Activated CD8-positive, alpha-beta T cell treated with anti-CD3 and anti-CD28 coated beads, Interleukin-2, amount 10 ng/mL, durations not matched to agents 7 days and 5 days (primary cell): ENCODE measurements around the gene SH3GL1. TPM values are rescaled to one million over a fixed set of nuclear protein-coding genes. Genes with fewer than 3 reads are reported as not detected.

Experiments used
- ATAC-seq: fragments of 150-1000 bp; cut with Tn5 transposase; one replicate; pipeline ENCODE4 v1.10.0; 2021; ENCODE audit warnings: moderate library complexity
- CTCF ChIA-PET: fragments of 350-600 bp; sonication (Branson Sonifier 250); formaldehyde crosslinking; loops from one replicate; lab custom pipeline; 2021; ENCODE audit warnings: antibody characterized with exemption; lab: Charles Lee
- POLR2A ChIA-PET: fragments of 350-600 bp; sonication (Branson Sonifier 250); formaldehyde crosslinking; loops from one replicate; lab custom pipeline; 2021; ENCODE audit warnings: antibody characterized with exemption; lab: Charles Lee
- DNase-seq: peaks from one replicate; pipeline ENCODE4 v3.0.0-alpha.2; 2020
- H3K27ac Mint-ChIP-seq: one replicate; pipeline ENCODE4 v1.8.0; 2021; ENCODE audit warnings: mild to moderate bottlenecking, mixed read lengths
- H3K27me3 Mint-ChIP-seq: one replicate; pipeline ENCODE4 v1.8.0; 2021; ENCODE audit warnings: low read depth, mixed read lengths
- H3K36me3 Mint-ChIP-seq: one replicate; pipeline ENCODE4 v1.8.0; 2021; ENCODE audit warnings: low read depth, mixed read lengths
- H3K4me1 Mint-ChIP-seq: one replicate; pipeline ENCODE4 v1.8.0; 2021; ENCODE audit warnings: low read depth, mixed read lengths
- H3K4me3 Mint-ChIP-seq: one replicate; pipeline ENCODE4 v1.8.0; 2021; ENCODE audit warnings: mild to moderate bottlenecking, mixed read lengths
- H3K9me3 Mint-ChIP-seq: one replicate; pipeline ENCODE4 v1.8.0; 2022; ENCODE audit warnings: mixed read lengths; ENCODE audit not compliant: insufficient read depth
- total RNA-seq, 2 experiments: library from RNA; stranded (reverse); gene quantifications; one replicate each; pipeline ENCODE4 v1.2.3, GENCODE V29; 2021

The SH3GL1 gene
- total RNA-seq, 2 experiments from 2014 or later: 65.1 to 67.9 TPM

- peaks cover 38% of the 10 kb centered on the region for H3K4me1 Mint-ChIP-seq
- ChIA-PET POLR2A (interaction anchor here (0.6 to 1.3 kb wide), 3 partner anchors 34 to 119 kb away, joined by 3 read pairs; partner anchors contain the start of genes SH3GL1 and YJU2), CTCF (interaction anchor here (7.3 kb wide), 1 partner anchor 35 kb away, joined by 54 read pairs; the partner anchor contains the start of genes CHAF1A and SH3GL1)
- H3K27me3 Mint-ChIP-seq: no peaks in the 10 kb centered on the region
- ATAC-seq: no peak
- no peak overlapping the region for H3K4me3 Mint-ChIP-seq
- DNase-seq: no peak
- peaks cover 45% of the 10 kb centered on the region for H3K36me3 Mint-ChIP-seq
- H3K9me3 Mint-ChIP-seq: no peaks in the 10 kb centered on the region
- peak overlapping the region; percentile 70 for H3K27ac Mint-ChIP-seq
These were observed 34.3 kb downstream of the SH3GL1 start for GRCh38 chr19:4365791-4366665.

GRCh38 chr19:4365341-4365740 is 35.0 kb downstream of the SH3GL1 start:
- no peaks in the 10 kb centered on the region for H3K9me3 Mint-ChIP-seq
- no peak overlapping the region for H3K4me3 Mint-ChIP-seq
- H3K27me3 Mint-ChIP-seq: no peaks in the 10 kb centered on the region
- peaks cover 48% of the 10 kb centered on the region for H3K36me3 Mint-ChIP-seq
- ChIA-PET CTCF (interaction anchor here (1.1 to 7.3 kb wide), 2 partner anchors 13 to 36 kb away, joined by 4 to 54 read pairs; partner anchors contain the start of genes CHAF1A and SH3GL1), POLR2A (interaction anchor here (0.6 to 1.3 kb wide), 5 partner anchors 35 to 1303 kb away, joined by 3 to 4 read pairs (median 3); partner anchors contain the start of genes SH3GL1 and YJU2)
- H3K27ac Mint-ChIP-seq: no peak overlapping the region
- no peak for DNase-seq
- H3K4me1 Mint-ChIP-seq: peaks cover 32% of the 10 kb centered on the region
- no peak for ATAC-seq

- no peak for ATAC-seq
- no peaks in the 10 kb centered on the region for H3K9me3 Mint-ChIP-seq
- H3K4me3 Mint-ChIP-seq: no peak overlapping the region
- no peaks in the 10 kb centered on the region for H3K27me3 Mint-ChIP-seq
- no peak overlapping the region for H3K27ac Mint-ChIP-seq
- peaks cover 17% of the 10 kb centered on the region for H3K4me1 Mint-ChIP-seq
- POLR2A ChIA-PET: no interaction called here
- DNase-seq: no peak
- CTCF ChIA-PET: interaction anchor here (2.4 kb wide), 1 partner anchor 11 kb away, joined by 11 read pairs; no protein-coding TSS in a partner anchor
- peaks cover 55% of the 10 kb centered on the region for H3K36me3 Mint-ChIP-seq
These were observed 36.6 kb downstream of the SH3GL1 start for GRCh38 chr19:4363571-4364304.

- no peaks in the 10 kb centered on the region for H3K9me3 Mint-ChIP-seq
- CTCF ChIA-PET: interaction anchor here (2.4 kb wide), 1 partner anchor 10 kb away, joined by 11 read pairs; no protein-coding TSS in a partner anchor
- H3K4me3 Mint-ChIP-seq: no peak overlapping the region
- no peaks in the 10 kb centered on the region for H3K27me3 Mint-ChIP-seq
- no peak for ATAC-seq
- no peak for DNase-seq
- H3K27ac Mint-ChIP-seq: peak overlapping the region; percentile 30
- peaks cover 51% of the 10 kb centered on the region for H3K36me3 Mint-ChIP-seq
- H3K4me1 Mint-ChIP-seq: peaks cover 9% of the 10 kb centered on the region
- POLR2A ChIA-PET: no interaction called here
These were observed 37.4 kb downstream of the SH3GL1 start for GRCh38 chr19:4362831-4363545.

- Mint-ChIP-seq H3K36me3 (peaks cover 47% of the 10 kb centered on the region), H3K27me3 (no peaks in the 10 kb centered on the region)
- CTCF ChIA-PET: interaction anchor here (2.4 kb wide), 1 partner anchor 9 kb away, joined by 11 read pairs; no protein-coding TSS in a partner anchor
These were observed 38.1 kb downstream of the SH3GL1 start for GRCh38 chr19:4362101-4362828.

GRCh38 chr19:4361152-4362046 is 38.9 kb downstream of the SH3GL1 start:
- POLR2A ChIA-PET: no interaction called here
- CTCF ChIA-PET: interaction anchor here (2.4 kb wide), 1 partner anchor 8 kb away, joined by 11 read pairs; no protein-coding TSS in a partner anchor
- no peaks in the 10 kb centered on the region for H3K9me3 Mint-ChIP-seq
- no peak overlapping the region for H3K4me3 Mint-ChIP-seq
- H3K27ac Mint-ChIP-seq: no peak overlapping the region
- ATAC-seq (no peak), DNase-seq (no peak)
- no peaks in the 10 kb centered on the region for H3K27me3 Mint-ChIP-seq
- peaks cover 40% of the 10 kb centered on the region for H3K36me3 Mint-ChIP-seq
- no peaks in the 10 kb centered on the region for H3K4me1 Mint-ChIP-seq

More at GRCh38 chr19:4362101-4362828, 38.1 kb downstream of the SH3GL1 start:
- DNase-seq (no peak), ATAC-seq (no peak)
- H3K4me1 Mint-ChIP-seq: peaks cover 2% of the 10 kb centered on the region
- POLR2A ChIA-PET: no interaction called here
- peak overlapping the region; percentile 36 for H3K27ac Mint-ChIP-seq
- no peaks in the 10 kb centered on the region for H3K9me3 Mint-ChIP-seq
- no peak overlapping the region for H3K4me3 Mint-ChIP-seq

GRCh38 chr19:4360641-4361151 is 39.7 kb downstream of the SH3GL1 start:
- ChIA-PET POLR2A (no interaction called here), CTCF (no interaction called here)
- H3K9me3 Mint-ChIP-seq: no peaks in the 10 kb centered on the region
- peaks cover 37% of the 10 kb centered on the region for H3K36me3 Mint-ChIP-seq
- H3K27me3 Mint-ChIP-seq: no peaks in the 10 kb centered on the region
- DNase-seq (no peak), ATAC-seq (no peak)
- H3K4me3 Mint-ChIP-seq: no peak overlapping the region
- H3K27ac Mint-ChIP-seq: peak overlapping the region; percentile 68
- no peaks in the 10 kb centered on the region for H3K4me1 Mint-ChIP-seq

- Mint-ChIP-seq H3K4me1 (no peaks in the 10 kb centered on the region), H3K4me3 (no peak overlapping the region), H3K9me3 (no peaks in the 10 kb centered on the region), H3K36me3 (peaks cover 34% of the 10 kb centered on the region), H3K27me3 (no peaks in the 10 kb centered on the region), H3K27ac (peak overlapping the region; percentile 68)
- ChIA-PET POLR2A (no interaction called here), CTCF (no interaction called here)
- DNase-seq (no peak), ATAC-seq (no peak)
These were observed 40.2 kb downstream of the SH3GL1 start for GRCh38 chr19:4360081-4360569.

- H3K9me3 Mint-ChIP-seq: no peaks in the 10 kb centered on the region
- H3K4me3 Mint-ChIP-seq: no peak overlapping the region
- H3K27me3 Mint-ChIP-seq: no peaks in the 10 kb centered on the region
- no peak for DNase-seq
- ATAC-seq: no peak
- ChIA-PET CTCF (no interaction called here), POLR2A (no interaction called here)
- H3K36me3 Mint-ChIP-seq: peaks cover 30% of the 10 kb centered on the region
- no peaks in the 10 kb centered on the region for H3K4me1 Mint-ChIP-seq
- H3K27ac Mint-ChIP-seq: no peak overlapping the region
These were observed 40.7 kb downstream of the SH3GL1 start for GRCh38 chr19:4359627-4360000.
